CD14-positive monocyte (primary cell): ENCODE results near the gene PGA5. TPM values are rescaled to one million over a fixed set of nuclear protein-coding genes. Genes with fewer than 3 reads are reported as not detected.
"Not testable (repeated sequence)": the region's sequence is repeated elsewhere in the genome, so short reads cannot be mapped to it uniquely, and the experiment has no call there.

Experiments
- DNase-seq, 3 donors: peaks; one replicate each; pipeline ENCODE4 v3.0.0-alpha.2; 2011 to 2022
- H2AFZ ChIP-seq: 2 replicates; pipeline ENCODE4 v1.6.0; 2012; ENCODE audit warnings: mild to moderate bottlenecking, low read depth, low read length, inconsistent platforms; ENCODE audit not compliant: insufficient read depth, poor library complexity, severe bottlenecking
- H3K27ac ChIP-seq, 2 donors: 1 replicate in 1 of 2; 2 replicates in 1 of 2; pipeline ENCODE4 v1.5.1; 2012 to 2013; ENCODE audit warnings: low read length in 2 of 2, control low read depth in 1 of 2, inconsistent platforms in 1 of 2, low read depth in 1 of 2, mild to moderate bottlenecking in 1 of 2
- H3K27me3 ChIP-seq, 2 donors: one replicate each; pipeline versions ENCODE4 v1.6.0 to v1.6.1; 2011 to 2013; ENCODE audit warnings: low read length in 2 of 2; ENCODE audit not compliant: control insufficient read depth in 2 of 2, insufficient read depth in 2 of 2
- H3K36me3 ChIP-seq, 2 donors: replicated peaks in 1 of 2; 1 replicate in 1 of 2; 2 replicates in 1 of 2; pipeline versions ENCODE4 v1.5.1 to v1.6.1; 2012 to 2013; ENCODE audit warnings: low read length in 2 of 2, control low read depth in 1 of 2, inconsistent platforms in 1 of 2, mild to moderate bottlenecking in 1 of 2; ENCODE audit not compliant: insufficient read depth in 2 of 2, control insufficient read depth in 1 of 2
- H3K4me1 ChIP-seq, 2 donors: 1 replicate in 1 of 2; 2 replicates in 1 of 2; pipeline versions ENCODE4 v1.5.1 to v1.6.1; 2012 to 2013; ENCODE audit warnings: low read length in 2 of 2, control low read depth in 1 of 2, inconsistent platforms in 1 of 2, mild to moderate bottlenecking in 1 of 2, moderate library complexity in 1 of 2; ENCODE audit not compliant: insufficient read depth in 2 of 2, control insufficient read depth in 1 of 2
- H3K4me2 ChIP-seq: replicated peaks from 2 replicates; pipeline ENCODE3; 2012; ENCODE audit warnings: low read length, moderate library complexity, mild to moderate bottlenecking; ENCODE audit not compliant: poor library complexity, severe bottlenecking; ENCODE audit errors: extremely low read depth
- H3K4me3 ChIP-seq, 3 experiments: fragments of 200-600 bp in 1 of 3; sonication (generic) in 1 of 3; replicated peaks in 1 of 3; 1 replicate in 2 of 3; 2 replicates in 1 of 3; pipeline ENCODE4 v1.5.1; 2011 to 2013; ENCODE audit warnings: low read length in 3 of 3, mild to moderate bottlenecking in 3 of 3, control low read depth in 2 of 3, low read depth in 2 of 3, inconsistent platforms in 1 of 3, moderate library complexity in 1 of 3
- H3K79me2 ChIP-seq: 2 replicates; pipeline ENCODE4 v1.6.0; 2012; ENCODE audit warnings: mild to moderate bottlenecking, control low read depth, inconsistent platforms, low read length, moderate library complexity; ENCODE audit not compliant: insufficient read depth
- H3K9ac ChIP-seq: 2 replicates; pipeline ENCODE4 v1.6.0; 2017; ENCODE audit warnings: low read length, mild to moderate bottlenecking; ENCODE audit not compliant: insufficient read depth, poor library complexity, severe bottlenecking
- H3K9me3 ChIP-seq, 2 donors: replicated peaks in 1 of 2; 1 replicate in 1 of 2; 2 replicates in 1 of 2; pipeline versions ENCODE4 v1.5.1 to v1.6.1; 2012 to 2013; ENCODE audit warnings: low read length in 2 of 2, control low read depth in 1 of 2; ENCODE audit not compliant: control insufficient read depth in 1 of 2, insufficient read depth in 1 of 2
- H4K20me1 ChIP-seq: 2 replicates; pipeline ENCODE4 v1.6.0; 2012; ENCODE audit warnings: mild to moderate bottlenecking, low read length, control low read depth, moderate library complexity; ENCODE audit not compliant: insufficient read depth
- H3K27ac Mint-ChIP-seq, 7 donors: one replicate each; pipeline ENCODE4 v1.8.0; 2020; ENCODE audit warnings: mild to moderate bottlenecking in 7 of 7, mixed read lengths in 7 of 7, moderate library complexity in 6 of 7, inconsistent platforms in 2 of 7
- H3K27me3 Mint-ChIP-seq, 3 donors: one replicate each; pipeline ENCODE4 v1.8.0; 2021 to 2022; ENCODE audit warnings: low read depth in 3 of 3, mild to moderate bottlenecking in 3 of 3, mixed read lengths in 3 of 3, moderate library complexity in 3 of 3, inconsistent platforms in 1 of 3
- H3K36me3 Mint-ChIP-seq, 2 donors: one replicate each; pipeline ENCODE4 v1.8.0; 2020; ENCODE audit warnings: mixed read lengths in 2 of 2, inconsistent platforms in 1 of 2, mild to moderate bottlenecking in 1 of 2
- H3K4me1 Mint-ChIP-seq: one replicate; pipeline ENCODE4 v1.8.0; 2020; ENCODE audit warnings: mild to moderate bottlenecking, mixed read lengths
- H3K4me3 Mint-ChIP-seq, 2 donors: one replicate each; pipeline ENCODE4 v1.8.0; 2020; ENCODE audit warnings: mild to moderate bottlenecking in 2 of 2, mixed read lengths in 2 of 2, moderate library complexity in 1 of 2
- H3K9me3 Mint-ChIP-seq, 7 donors: one replicate each; pipeline ENCODE4 v1.8.0; 2020 to 2022; ENCODE audit warnings: mixed read lengths in 7 of 7, mild to moderate bottlenecking in 6 of 7, moderate library complexity in 6 of 7, inconsistent platforms in 2 of 7
- WGBS: methylation state at CpG from one replicate; pipeline ENCODE4 v1.1.5; 2013; ENCODE audit warnings: missing lambda C conversion rate; ENCODE audit not compliant: insufficient coverage; 5-methylcytosine and 5-hydroxymethylcytosine counted together
- intact Hi-C, 2 donors: fragments of 100-400 bp; cut with micrococcal nuclease; formaldehyde crosslinking; loops; one replicate each; pipeline versions ENCODE4 v1.15.0 to v1.15.1; 2023
- polyA plus RNA-seq, 3 donors: library from polyadenylated mRNA; depleted of rRNA in 1 of 3; unstranded in 2 of 3; stranded (reverse) in 1 of 3; fragments of 300-500 nt in 2 of 3; fragments of >200 nt in 1 of 3; fragmentation: Illumina TruSeq in 2 of 3; gene quantifications; 1 replicate in 2 of 3; 2 replicates in 1 of 3; pipeline ENCODE4 v1.2.3, GENCODE V29; 2012 to 2021

Gene PGA5
- polyA plus RNA-seq, 3 donors = 1.0 to 3.6 (median 2.0) TPM

- H3K4me1 Mint-ChIP-seq, H3K27me3 ChIP-seq, H3K9me3 ChIP-seq, H3K4me3 ChIP-seq, DNase-seq, H3K4me1 ChIP-seq, H3K36me3 ChIP-seq, H3K79me2 ChIP-seq, H4K20me1 ChIP-seq, H3K36me3 Mint-ChIP-seq, H3K27ac ChIP-seq, H3K27ac Mint-ChIP-seq, H3K9ac ChIP-seq, H3K9me3 Mint-ChIP-seq, H3K4me2 ChIP-seq, H3K27me3 Mint-ChIP-seq, intact Hi-C loops, H3K4me3 Mint-ChIP-seq, H2AFZ ChIP-seq: not testable (repeated sequence)
- no CpG with 5 or more reads among the region's 10 CpGs for WGBS
Observed at GRCh38 chr11:61211327-61211952, 29.5 kb upstream of the PGA5 start.

- DNase-seq, H3K27ac Mint-ChIP-seq, H3K9me3 Mint-ChIP-seq, H2AFZ ChIP-seq, H3K36me3 ChIP-seq, H3K4me1 Mint-ChIP-seq, H3K27me3 Mint-ChIP-seq, H3K9ac ChIP-seq, intact Hi-C loops, H3K27ac ChIP-seq, H3K79me2 ChIP-seq, H3K36me3 Mint-ChIP-seq, H3K4me3 ChIP-seq, H3K4me3 Mint-ChIP-seq, H3K9me3 ChIP-seq, H4K20me1 ChIP-seq, H3K27me3 ChIP-seq, H3K4me1 ChIP-seq, H3K4me2 ChIP-seq: not testable (repeated sequence)
- no CpG with 5 or more reads among the region's 15 CpGs for WGBS
Observed at GRCh38 chr11:61212202-61212601, 28.8 kb upstream of the PGA5 start.

- H2AFZ ChIP-seq, H3K27me3 Mint-ChIP-seq, H3K36me3 Mint-ChIP-seq, H3K4me3 ChIP-seq, H3K9ac ChIP-seq, H3K79me2 ChIP-seq, DNase-seq, H3K4me1 Mint-ChIP-seq, H3K4me1 ChIP-seq, H3K4me3 Mint-ChIP-seq, H3K4me2 ChIP-seq, H3K27ac Mint-ChIP-seq, intact Hi-C loops, H3K27ac ChIP-seq, H3K9me3 Mint-ChIP-seq, H4K20me1 ChIP-seq, H3K9me3 ChIP-seq, H3K36me3 ChIP-seq, H3K27me3 ChIP-seq: not testable (repeated sequence)
- WGBS = no CpG with 5 or more reads among the region's 3 CpGs
Observed at GRCh38 chr11:61213711-61214324, 27.2 kb upstream of the PGA5 start.

- H3K36me3 Mint-ChIP-seq, intact Hi-C loops, H3K4me3 Mint-ChIP-seq, H3K4me3 ChIP-seq, DNase-seq, H2AFZ ChIP-seq, H3K9ac ChIP-seq, H3K79me2 ChIP-seq, H3K36me3 ChIP-seq, H3K27ac ChIP-seq, H3K4me2 ChIP-seq, H3K27ac Mint-ChIP-seq, H3K27me3 Mint-ChIP-seq, H3K9me3 Mint-ChIP-seq, H3K27me3 ChIP-seq, H3K9me3 ChIP-seq, H4K20me1 ChIP-seq, H3K4me1 Mint-ChIP-seq, H3K4me1 ChIP-seq: not testable (repeated sequence)
- no CpG with 5 or more reads among the region's 4 CpGs for WGBS
Observed at GRCh38 chr11:61218306-61218705, 22.7 kb upstream of the PGA5 start.
